Activated naive CD4-positive, alpha-beta T cell treated with anti-CD3 and anti-CD28 coated beads, Interleukin-2, amount 50 U/mL, for 24 hours (primary cell): ENCODE data around the gene R3HDM2.

Experiments used
- H3K27ac Mint-ChIP-seq: one replicate; pipeline ENCODE4 v1.8.0; 2021; ENCODE audit warnings: mild to moderate bottlenecking, mixed read lengths
- H3K27me3 Mint-ChIP-seq: one replicate; pipeline ENCODE4 v1.8.0; 2021; ENCODE audit warnings: mixed read lengths
- H3K36me3 Mint-ChIP-seq: one replicate; pipeline ENCODE4 v1.8.0; 2021; ENCODE audit warnings: mixed read lengths
- H3K4me1 Mint-ChIP-seq: one replicate; pipeline ENCODE4 v1.8.0; 2021; ENCODE audit warnings: mixed read lengths
- H3K4me3 Mint-ChIP-seq: one replicate; pipeline ENCODE4 v1.8.0; 2021; ENCODE audit warnings: mild to moderate bottlenecking, mixed read lengths
- H3K9me3 Mint-ChIP-seq: one replicate; pipeline ENCODE4 v1.8.0; 2021; ENCODE audit warnings: mixed read lengths

The R3HDM2 gene

GRCh38 chr12:57244312-57244696 is 186.5 kb downstream of the R3HDM2 start:
- H3K4me1 Mint-ChIP-seq = peaks cover 52% of the 10 kb centered on the region
- H3K36me3 Mint-ChIP-seq = peaks cover 3% of the 10 kb centered on the region
- H3K4me3 Mint-ChIP-seq = peak overlapping the region; percentile 47
- no peaks in the 10 kb centered on the region for H3K9me3 Mint-ChIP-seq
- peaks cover 13% of the 10 kb centered on the region for H3K27me3 Mint-ChIP-seq
- H3K27ac Mint-ChIP-seq = no peak overlapping the region

- Mint-ChIP-seq H3K4me1 (peaks cover 50% of the 10 kb centered on the region), H3K36me3 (peaks cover 3% of the 10 kb centered on the region), H3K9me3 (no peaks in the 10 kb centered on the region), H3K4me3 (peak overlapping the region; percentile 77), H3K27me3 (peaks cover 16% of the 10 kb centered on the region), H3K27ac (no peak overlapping the region)
These were observed 187.1 kb downstream of the R3HDM2 start for GRCh38 chr12:57243521-57244311.

- peaks cover 17% of the 10 kb centered on the region for H3K27me3 Mint-ChIP-seq
- H3K4me1 Mint-ChIP-seq = peaks cover 51% of the 10 kb centered on the region
- peak overlapping the region; percentile 62 for H3K27ac Mint-ChIP-seq
- peaks cover 3% of the 10 kb centered on the region for H3K36me3 Mint-ChIP-seq
- no peaks in the 10 kb centered on the region for H3K9me3 Mint-ChIP-seq
- peak overlapping the region; percentile 77 for H3K4me3 Mint-ChIP-seq
These were observed 188.0 kb downstream of the R3HDM2 start for GRCh38 chr12:57242691-57243454.

- Mint-ChIP-seq H3K27ac (no peak overlapping the region), H3K9me3 (no peaks in the 10 kb centered on the region), H3K4me3 (peak overlapping the region; percentile 77), H3K27me3 (peaks cover 22% of the 10 kb centered on the region), H3K4me1 (peaks cover 56% of the 10 kb centered on the region), H3K36me3 (peaks cover 3% of the 10 kb centered on the region)
These were observed 188.5 kb downstream of the R3HDM2 start for GRCh38 chr12:57242329-57242690.

GRCh38 chr12:57241402-57242310 is 189.2 kb downstream of the R3HDM2 start:
- no peaks in the 10 kb centered on the region for H3K9me3 Mint-ChIP-seq
- peak overlapping the region; percentile 33 for H3K4me3 Mint-ChIP-seq
- H3K27ac Mint-ChIP-seq = no peak overlapping the region
- peaks cover 2% of the 10 kb centered on the region for H3K36me3 Mint-ChIP-seq
- peaks cover 63% of the 10 kb centered on the region for H3K4me1 Mint-ChIP-seq
- peaks cover 25% of the 10 kb centered on the region for H3K27me3 Mint-ChIP-seq

- Mint-ChIP-seq H3K4me3 (peak overlapping the region; percentile 89), H3K4me1 (peaks cover 70% of the 10 kb centered on the region), H3K36me3 (peaks cover 2% of the 10 kb centered on the region), H3K27ac (peak overlapping the region; percentile 96), H3K9me3 (no peaks in the 10 kb centered on the region), H3K27me3 (peaks cover 25% of the 10 kb centered on the region)
These were observed 189.9 kb downstream of the R3HDM2 start for GRCh38 chr12:57240926-57241401.

- Mint-ChIP-seq H3K4me3 (peak overlapping the region; percentile 89), H3K4me1 (peaks cover 73% of the 10 kb centered on the region), H3K36me3 (peaks cover 2% of the 10 kb centered on the region), H3K27ac (peak overlapping the region; percentile 96), H3K9me3 (no peaks in the 10 kb centered on the region), H3K27me3 (peaks cover 25% of the 10 kb centered on the region)
These were observed 190.5 kb downstream of the R3HDM2 start for GRCh38 chr12:57240066-57240921.

GRCh38 chr12:57239587-57240065 is 191.2 kb downstream of the R3HDM2 start:
- Mint-ChIP-seq H3K27me3 (peaks cover 25% of the 10 kb centered on the region), H3K36me3 (peaks cover 2% of the 10 kb centered on the region), H3K27ac (peak overlapping the region; percentile 57), H3K4me1 (peaks cover 73% of the 10 kb centered on the region), H3K9me3 (no peaks in the 10 kb centered on the region), H3K4me3 (peak overlapping the region; percentile 89)

GRCh38 chr12:57238854-57239554 is 191.8 kb downstream of the R3HDM2 start:
- Mint-ChIP-seq H3K4me3 (peak overlapping the region; percentile 89), H3K4me1 (peaks cover 71% of the 10 kb centered on the region), H3K36me3 (peaks cover 7% of the 10 kb centered on the region), H3K9me3 (no peaks in the 10 kb centered on the region), H3K27ac (peak overlapping the region; percentile 57), H3K27me3 (peaks cover 25% of the 10 kb centered on the region)

GRCh38 chr12:57237932-57238853 is 192.7 kb downstream of the R3HDM2 start:
- H3K27me3 Mint-ChIP-seq = peaks cover 22% of the 10 kb centered on the region
- H3K4me3 Mint-ChIP-seq = peak overlapping the region; percentile 89
- peaks cover 11% of the 10 kb centered on the region for H3K36me3 Mint-ChIP-seq
- no peak overlapping the region for H3K27ac Mint-ChIP-seq
- H3K4me1 Mint-ChIP-seq = peaks cover 63% of the 10 kb centered on the region
- no peaks in the 10 kb centered on the region for H3K9me3 Mint-ChIP-seq

GRCh38 chr12:57237596-57237931 is 193.3 kb downstream of the R3HDM2 start:
- Mint-ChIP-seq H3K36me3 (peaks cover 12% of the 10 kb centered on the region), H3K4me3 (peak overlapping the region; percentile 86), H3K27me3 (peaks cover 21% of the 10 kb centered on the region), H3K4me1 (peaks cover 57% of the 10 kb centered on the region), H3K9me3 (no peaks in the 10 kb centered on the region), H3K27ac (peak overlapping the region; percentile 55)

- peak overlapping the region; percentile 86 for H3K4me3 Mint-ChIP-seq
- peaks cover 19% of the 10 kb centered on the region for H3K27me3 Mint-ChIP-seq
- H3K9me3 Mint-ChIP-seq = no peaks in the 10 kb centered on the region
- peaks cover 54% of the 10 kb centered on the region for H3K4me1 Mint-ChIP-seq
- peak overlapping the region; percentile 17 for H3K27ac Mint-ChIP-seq
- peaks cover 12% of the 10 kb centered on the region for H3K36me3 Mint-ChIP-seq
These were observed 193.8 kb downstream of the R3HDM2 start for GRCh38 chr12:57236925-57237595.
